K562 (cell line): ENCODE results near the gene RGL2. TPM values are rescaled to one million over a fixed set of nuclear protein-coding genes. Genes with fewer than 3 reads are reported as not detected.

Experiments used
- ATAC-seq: fragments of 200-7000 bp; cut with Tn5 transposase; 3 replicates; pipeline ENCODE4 v1.9.1; 2020; ENCODE audit warnings: moderate library complexity
- BruUV-seq: library from RNA; stranded (reverse); fragments of 400-500 nt; replicated peaks from 2 replicates; lab custom pipeline; 2021; lab: Mats Ljungman, UMichigan
- CTCF ChIA-PET: fragments of 300-600 bp; formaldehyde crosslinking; extraction: SDS; loops from one replicate; lab custom pipeline; 2021; ENCODE audit warnings: low intra/inter-chr PET ratio; lab: Yijun Ruan, JAX
- POLR2A ChIA-PET: fragments of 300-600, 350-650 bp; sonication (Branson Sonifier 250); formaldehyde crosslinking; extraction: SDS; loops from one replicate; lab custom pipeline; 2021; ENCODE audit warnings: antibody characterized with exemption, inconsistent platforms; lab: Yijun Ruan, JAX
- DNase-seq, 4 experiments: peaks; one replicate each; pipeline versions ENCODE4 v3.0.0 to v3.0.0-alpha.2; 2011 to 2018; ENCODE audit warnings: low spot score in 3 of 4, mixed read lengths in 3 of 4; ENCODE audit errors: extremely low read depth in 1 of 4
- FAIRE-seq: peaks from 2 replicates; lab custom pipeline; 2011; peaks lifted over from hg19 to GRCh38; lab: Jason Lieb, UNC
- H2AFZ ChIP-seq: 2 replicates; pipeline ENCODE4 v1.6.0; 2011; ENCODE audit warnings: low read depth, low read length, control low read depth, inconsistent platforms
- H3K27ac ChIP-seq: fragments of 200-600 bp; 3 replicates; pipeline ENCODE4 v1.8.0; 2011; ENCODE audit warnings: low read depth, mild to moderate bottlenecking, control low read depth, inconsistent platforms, low read length, moderate library complexity, mixed read lengths; ENCODE audit errors: extremely low read depth
- H3K27me3 ChIP-seq, 2 experiments: fragments of 300-600 bp in 1 of 2; 2 replicates in 1 of 2; 3 replicates in 1 of 2; pipeline versions ENCODE4 v1.6.0 to v1.8.0; 2011; ENCODE audit warnings: inconsistent platforms in 2 of 2, low read length in 2 of 2, mild to moderate bottlenecking in 1 of 2, mixed read lengths in 1 of 2, moderate library complexity in 1 of 2; ENCODE audit not compliant: control insufficient read depth in 2 of 2, insufficient read depth in 2 of 2
- H3K36me3 ChIP-seq: fragments of 300-600 bp; 3 replicates; pipeline ENCODE4 v1.8.0; 2011; ENCODE audit warnings: mild to moderate bottlenecking, low read length, inconsistent platforms; ENCODE audit not compliant: control insufficient read depth, insufficient read depth
- H3K4me1 ChIP-seq, 2 experiments: fragments of 200-600 bp in 1 of 2; replicated peaks in 1 of 2; 2 replicates in 1 of 2; 3 replicates in 1 of 2; pipeline versions ENCODE4 v1.5.1 to v1.8.0; 2011; ENCODE audit warnings: inconsistent platforms in 2 of 2, low read length in 2 of 2, mild to moderate bottlenecking in 1 of 2, mixed read lengths in 1 of 2, moderate library complexity in 1 of 2; ENCODE audit not compliant: control insufficient read depth in 2 of 2, insufficient read depth in 2 of 2
- H3K4me2 ChIP-seq: 2 replicates; pipeline ENCODE4 v1.6.1; 2011; ENCODE audit warnings: low read length, control low read depth, inconsistent platforms, mixed read lengths; ENCODE audit not compliant: insufficient read depth
- H3K4me3 ChIP-seq: fragments of 200-600 bp; sonication (generic), shearing (Covaris generic); 2 replicates; pipeline ENCODE4 v1.5.1; 2016; ENCODE audit warnings: control low read depth, inconsistent platforms
- H3K79me2 ChIP-seq: fragments of 200-600 bp; 3 replicates; pipeline ENCODE4 v1.8.0; 2011; ENCODE audit warnings: low read length, inconsistent platforms; ENCODE audit not compliant: control insufficient read depth, insufficient read depth
- H3K9ac ChIP-seq, 2 experiments: 2 replicates each; pipeline versions ENCODE4 v1.6.0 to v1.6.1; 2011; ENCODE audit warnings: low read depth in 2 of 2, low read length in 2 of 2, control low read depth in 1 of 2, inconsistent platforms in 1 of 2, mild to moderate bottlenecking in 1 of 2, mixed read lengths in 1 of 2; ENCODE audit not compliant: insufficient read depth in 1 of 2
- H3K9me1 ChIP-seq: one replicate; pipeline ENCODE4 v1.6.0; 2011; ENCODE audit warnings: inconsistent platforms, mild to moderate bottlenecking, low read length, moderate library complexity; ENCODE audit not compliant: control insufficient read depth, insufficient read depth
- H3K9me3 ChIP-seq: replicated peaks from 2 replicates; pipeline ENCODE4 v1.5.1; 2011; ENCODE audit warnings: low read depth, low read length, inconsistent platforms; ENCODE audit not compliant: control insufficient read depth, insufficient read depth
- H4K20me1 ChIP-seq: replicated peaks from 2 replicates; pipeline ENCODE4 v1.6.1; 2011; ENCODE audit warnings: low read length, inconsistent platforms, mixed read lengths; ENCODE audit not compliant: control insufficient read depth, insufficient read depth
- CEBPG ChIP-seq, 3 experiments: fragments of 200-800 bp in 1 of 3; sonication (Bioruptor generic) in 1 of 3; sonication (generic) in 1 of 3; formaldehyde crosslinking in 1 of 3; IDR thresholded peaks in 2 of 3; conservative IDR thresholded peaks in 1 of 3; 2 replicates each; pipeline versions ENCODE4 v1.6.1 to v1.8.0; 2016 to 2022; ENCODE audit warnings: missing compliant biosample characterization in 2 of 3, missing genetic modification characterization in 2 of 3, mild to moderate bottlenecking in 1 of 3, missing genetic modification reagents in 1 of 3
- ELF1 ChIP-seq: fragments of 200-800 bp; sonication (Bioruptor generic); IDR thresholded peaks from 2 replicates; pipeline ENCODE4 v1.6.1; 2016; ENCODE audit warnings: missing genetic modification characterization, missing compliant biosample characterization
- NKRF ChIP-seq: fragments of 450-650 bp; IDR thresholded peaks from 2 replicates; pipeline ENCODE4 v1.6.1; 2016; ENCODE audit warnings: borderline replicate concordance
- POLR2AphosphoS2 ChIP-seq: IDR thresholded peaks from 2 replicates; pipeline ENCODE4 v1.6.1; 2012; ENCODE audit warnings: low read length, improper control_type of control experiment
- RCOR1 ChIP-seq, 2 experiments: IDR thresholded peaks; 2 replicates each; pipeline ENCODE4 v1.6.1; 2012; ENCODE audit warnings: low read depth in 2 of 2, low read length in 2 of 2, borderline replicate concordance in 1 of 2, improper control_type of control experiment in 1 of 2
- SIN3A ChIP-seq, 2 experiments: fragments of 150-350 bp in 1 of 2; IDR thresholded peaks; 2 replicates each; pipeline ENCODE4 v1.6.1; 2011 to 2016; ENCODE audit warnings: borderline replicate concordance in 2 of 2, low read depth in 2 of 2, low read length in 2 of 2, mild to moderate bottlenecking in 2 of 2, moderate library complexity in 2 of 2; ENCODE audit not compliant: control insufficient read depth in 1 of 2
- ZNF436 ChIP-seq: fragments of 250-450, 450-650 bp; sonication (Bioruptor Pico); formaldehyde crosslinking; IDR thresholded peaks from 2 replicates; pipeline ENCODE4 v1.7.0; 2020; ENCODE audit warnings: mild to moderate bottlenecking
- in situ Hi-C: fragments of 300-500 bp; cut with MboI; formaldehyde crosslinking; loops from 4 replicates; pipeline ENCODE4 v1.15.0; 2018; ENCODE audit warnings: inconsistent platforms, mixed read lengths
- intact Hi-C: fragments of 100-400 bp; cut with micrococcal nuclease; formaldehyde crosslinking; loops from 2 replicates; pipeline ENCODE4 v1.14.2; 2022
- polyA plus RNA-seq, 8 experiments: library from polyadenylated mRNA; depleted of rRNA in 4 of 8; stranded (reverse) in 5 of 8; unstranded in 3 of 8; fragments of >200 nt; fragmentation: Nextera tagmentation in 2 of 8; fragmentation: Illumina TruSeq in 1 of 8; extraction: Ambion mirVana in 2 of 8; extraction: Trizol in 1 of 8; gene quantifications; 2 replicates each; pipeline versions ENCODE4 v1.2.1 to v1.2.3, GENCODE V29; 2011 to 2014; ENCODE audit warnings: inconsistent platforms in 1 of 8, missing spikeins in 1 of 8
- total RNA-seq, 7 experiments: library from RNA; depleted of rRNA in 6 of 7; stranded (reverse); fragments of >200 nt in 6 of 7; fragmentation: Illumina TruSeq in 2 of 7; extraction: Trizol in 2 of 7; gene quantifications; 2 replicates each; pipeline versions ENCODE4 v1.2.1 to v1.2.3, GENCODE V29; 2011 to 2021; ENCODE audit warnings: low replicate concordance in 1 of 7
- TF ChIP-seq, protein P1 (sequence below): fragments of 450-650 bp; conservative IDR thresholded peaks from 2 replicates; pipeline ENCODE4 v1.6.1; 2016; ENCODE audit warnings: missing genetic modification characterization, low read depth, mild to moderate bottlenecking, control low read depth, missing compliant biosample characterization

RGL2 gene
- total and polyA plus RNA-seq, 9 of the 15 experiments (the other 6 are each of a cell fraction or from before 2014, with no cell fraction given) = 1.8 to 57.1 (median 19.5) TPM

- no peak for TF ChIP-seq POLR2AphosphoS2
- no peak for TF ChIP-seq ZNF436
- no peak for TF ChIP-seq SIN3A (IDR thresholded peaks at IDR 0.05; ENCODE audit: borderline replicate concordance in 2 of 2, control insufficient read depth in 1 of 2, low read depth in 2 of 2, low read length in 2 of 2)
- no peak for TF ChIP-seq ELF1
Observed at GRCh38 chr6:33254591-33254990, 44.2 kb downstream of the RGL2 start (continued).

GRCh38 chr6:33252759-33253158 is 46.0 kb downstream of the RGL2 start:
- Histone ChIP-seq H3K79me2 (no peaks in the 10 kb centered on the region), H3K27me3 (no peaks in the 10 kb centered on the region), H3K4me1 (peaks cover 22 to 31% of the 10 kb centered on the region in 2 experiments), H3K36me3 (peaks cover 31% of the 10 kb centered on the region), H3K27ac (no peak overlapping the region), H2AFZ (no peak overlapping the region), H3K9me1 (peaks cover 4% of the 10 kb centered on the region), H3K9me3 (no peaks in the 10 kb centered on the region), H3K4me2 (no peak overlapping the region), H4K20me1 (no peaks in the 10 kb centered on the region), H3K4me3 (no peak overlapping the region), H3K9ac (no peak overlapping the region)
- intact Hi-C loops (no loop called here), in situ Hi-C loops (no loop called here)
- ChIA-PET CTCF (interaction anchor here (0.7 kb wide), 1 partner anchor 15 kb away, joined by 4 read pairs; no protein-coding TSS in a partner anchor), POLR2A (no interaction called here)
- no TSS peak for BruUV-seq
- DNase-seq (no peak), ATAC-seq (no peak), FAIRE-seq (no peak)
- no peak for TF ChIP-seq RCOR1 (IDR thresholded peaks at IDR 0.05; ENCODE audit: borderline replicate concordance in 1 of 2, low read depth in 2 of 2, low read length in 2 of 2)
- TF ChIP-seq, protein P1, sequence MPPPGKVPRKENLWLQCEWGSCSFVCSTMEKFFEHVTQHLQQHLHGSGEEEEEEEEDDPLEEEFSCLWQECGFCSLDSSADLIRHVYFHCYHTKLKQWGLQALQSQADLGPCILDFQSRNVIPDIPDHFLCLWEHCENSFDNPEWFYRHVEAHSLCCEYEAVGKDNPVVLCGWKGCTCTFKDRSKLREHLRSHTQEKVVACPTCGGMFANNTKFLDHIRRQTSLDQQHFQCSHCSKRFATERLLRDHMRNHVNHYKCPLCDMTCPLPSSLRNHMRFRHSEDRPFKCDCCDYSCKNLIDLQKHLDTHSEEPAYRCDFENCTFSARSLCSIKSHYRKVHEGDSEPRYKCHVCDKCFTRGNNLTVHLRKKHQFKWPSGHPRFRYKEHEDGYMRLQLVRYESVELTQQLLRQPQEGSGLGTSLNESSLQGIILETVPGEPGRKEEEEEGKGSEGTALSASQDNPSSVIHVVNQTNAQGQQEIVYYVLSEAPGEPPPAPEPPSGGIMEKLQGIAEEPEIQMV (tag) = no peak
- TF ChIP-seq CEBPG (CRISPR knock-in tag; IDR thresholded peaks at IDR 0.05) = no peak
- no peak for TF ChIP-seq CEBPG (tag; conservative IDR thresholded peaks at IDR 0.05 in 1 of 2, IDR thresholded peaks at IDR 0.05 in 1 of 2)
- no peak for TF ChIP-seq NKRF
